GM23338 (cell line): ENCODE measurements around the gene PRDM7. TPM values are rescaled to one million over a fixed set of nuclear protein-coding genes. Genes with fewer than 3 reads are reported as not detected.

Source experiments
- ATAC-seq: fragments of 200-7000 bp; cut with Tn5 transposase; 3 replicates; pipeline ENCODE4 v1.9.1; 2020
- DNase-seq: peaks from one replicate; pipeline ENCODE4 v3.0.0-alpha.2; 2015; ENCODE audit warnings: low spot score
- H2AFZ ChIP-seq: fragments of 200-600 bp; sonication (generic); 2 replicates; pipeline ENCODE4 v1.8.0; 2016; ENCODE audit warnings: antibody characterized with exemption, mild to moderate bottlenecking, moderate library complexity
- H3F3A ChIP-seq: fragments of 200-600 bp; sonication (generic); replicated peaks from 2 replicates; pipeline ENCODE4 v1.8.0; 2017; ENCODE audit warnings: antibody characterized with exemption, mixed run types, low read depth
- H3K27ac ChIP-seq: fragments of 200-600 bp; sonication (generic); 2 replicates; pipeline ENCODE4 v1.6.1; 2016; ENCODE audit warnings: low read depth
- H3K27me3 ChIP-seq: fragments of 200-600 bp; sonication (generic); 2 replicates; pipeline ENCODE4 v1.8.0; 2016; ENCODE audit warnings: mild to moderate bottlenecking, mixed run types, moderate library complexity; ENCODE audit not compliant: insufficient read depth
- H3K36me3 ChIP-seq: fragments of 200-600 bp; sonication (generic); 2 replicates; pipeline ENCODE4 v1.8.0; 2016; ENCODE audit warnings: mild to moderate bottlenecking; ENCODE audit not compliant: insufficient read depth
- H3K4me1 ChIP-seq: fragments of 200-600 bp; sonication (generic); 2 replicates; pipeline ENCODE4 v1.8.0; 2016; ENCODE audit warnings: mild to moderate bottlenecking, moderate library complexity; ENCODE audit not compliant: insufficient read depth
- H3K4me2 ChIP-seq: fragments of 200-600 bp; sonication (generic); 2 replicates; pipeline ENCODE4 v1.7.1; 2017; ENCODE audit warnings: mixed run types
- H3K4me3 ChIP-seq: fragments of 200-600 bp; sonication (generic); 2 replicates; pipeline ENCODE4 v1.6.1; 2016; ENCODE audit warnings: mixed run types
- H3K79me2 ChIP-seq: fragments of 200-600 bp; sonication (generic); replicated peaks from 2 replicates; pipeline ENCODE4 v1.8.0; 2017; ENCODE audit warnings: mild to moderate bottlenecking; ENCODE audit not compliant: insufficient read depth
- H3K9me2 ChIP-seq: fragments of 200-600 bp; sonication (generic); 2 replicates; pipeline ENCODE4 v1.8.0; 2017; ENCODE audit not compliant: insufficient read depth
- H4K20me1 ChIP-seq: fragments of 200-600 bp; sonication (generic); replicated peaks from 2 replicates; pipeline ENCODE4 v1.8.0; 2017; ENCODE audit warnings: mild to moderate bottlenecking; ENCODE audit not compliant: insufficient read depth
- H3K27ac Mint-ChIP-seq: 2 replicates; pipeline ENCODE4 v1.8.0; 2020; ENCODE audit warnings: inconsistent platforms, mild to moderate bottlenecking, moderate library complexity, mixed read lengths
- H3K27me3 Mint-ChIP-seq: 3 replicates; pipeline ENCODE4 v1.8.0; 2022; ENCODE audit warnings: low read depth, mild to moderate bottlenecking, moderate library complexity, mixed read lengths, inconsistent platforms; ENCODE audit not compliant: insufficient read depth, poor library complexity
- H3K36me3 Mint-ChIP-seq: 3 replicates; pipeline ENCODE4 v1.8.0; 2021; ENCODE audit warnings: low read depth, mild to moderate bottlenecking, inconsistent platforms, moderate library complexity, mixed read lengths
- H3K4me1 Mint-ChIP-seq: 3 replicates; pipeline ENCODE4 v1.8.0; 2020; ENCODE audit warnings: mild to moderate bottlenecking, inconsistent platforms, mixed read lengths
- H3K4me3 Mint-ChIP-seq: 3 replicates; pipeline ENCODE4 v1.8.0; 2021; ENCODE audit warnings: moderate library complexity, mild to moderate bottlenecking, inconsistent platforms, mixed read lengths
- H3K9me3 Mint-ChIP-seq: 3 replicates; pipeline ENCODE4 v1.8.0; 2020; ENCODE audit warnings: moderate library complexity, mild to moderate bottlenecking, inconsistent platforms, mixed read lengths
- CREB1 ChIP-seq: fragments of 250-450 bp; sonication (Bioruptor Pico); IDR thresholded peaks from 2 replicates; pipeline ENCODE4 v1.5.0; 2020; ENCODE audit warnings: low read depth, mild to moderate bottlenecking, moderate library complexity
- EZH2phosphoT487 ChIP-seq: fragments of 200-600 bp; sonication (generic); IDR thresholded peaks from one replicate; pipeline ENCODE4 v1.8.1; 2018; ENCODE audit warnings: antibody characterized with exemption; ENCODE audit not compliant: unreplicated experiment
- JUNB ChIP-seq: IDR thresholded peaks from one replicate; pipeline ENCODE4 v1.6.1; 2016; ENCODE audit warnings: antibody characterized with exemption; ENCODE audit not compliant: unreplicated experiment
- POLR2AphosphoS5 ChIP-seq: IDR thresholded peaks from 2 replicates; pipeline ENCODE4 v1.6.1; 2016; ENCODE audit warnings: antibody characterized with exemption, low read depth
- ZNF114 ChIP-seq: fragments of 250-450 bp; sonication (Bioruptor Pico); IDR thresholded peaks from 2 replicates; pipeline ENCODE4 v1.5.0; 2020; ENCODE audit warnings: mild to moderate bottlenecking, moderate library complexity
- polyA plus RNA-seq: library from polyadenylated mRNA; unstranded; fragments of >200 nt; fragmentation: Nextera tagmentation; extraction: Ambion mirVana; gene quantifications from 2 replicates; pipeline ENCODE4 v1.2.1, GENCODE V29; 2016
- total RNA-seq: library from RNA; depleted of rRNA; stranded (reverse); fragments of >200 nt; shearing (Covaris generic); gene quantifications from 2 replicates; pipeline ENCODE4 v1.2.3, GENCODE V29; 2014
- TF ChIP-seq, protein P1 (sequence below): IDR thresholded peaks from 2 replicates; pipeline ENCODE4 v1.6.1; 2016; ENCODE audit warnings: antibody characterized with exemption
- TF ChIP-seq, protein P2 (sequence below): fragments of 250-450 bp; sonication (Bioruptor Pico); IDR thresholded peaks from 2 replicates; pipeline ENCODE4 v1.5.0; 2020; ENCODE audit warnings: mild to moderate bottlenecking, moderate library complexity
- TF ChIP-seq, protein P3 (sequence below), 2 experiments: fragments of 200-600 bp in 1 of 2; sonication (generic) in 1 of 2; conservative IDR thresholded peaks; 2 replicates each; pipeline versions ENCODE4 v1.5.1 to v1.6.1; 2016 to 2017; ENCODE audit warnings: antibody characterized with exemption in 2 of 2, low read depth in 2 of 2, mild to moderate bottlenecking in 2 of 2, moderate library complexity in 1 of 2

The PRDM7 gene
- total and polyA plus RNA-seq, 2 experiments from 2014 or later: 0.08 TPM; not detected in 1

DNA sequence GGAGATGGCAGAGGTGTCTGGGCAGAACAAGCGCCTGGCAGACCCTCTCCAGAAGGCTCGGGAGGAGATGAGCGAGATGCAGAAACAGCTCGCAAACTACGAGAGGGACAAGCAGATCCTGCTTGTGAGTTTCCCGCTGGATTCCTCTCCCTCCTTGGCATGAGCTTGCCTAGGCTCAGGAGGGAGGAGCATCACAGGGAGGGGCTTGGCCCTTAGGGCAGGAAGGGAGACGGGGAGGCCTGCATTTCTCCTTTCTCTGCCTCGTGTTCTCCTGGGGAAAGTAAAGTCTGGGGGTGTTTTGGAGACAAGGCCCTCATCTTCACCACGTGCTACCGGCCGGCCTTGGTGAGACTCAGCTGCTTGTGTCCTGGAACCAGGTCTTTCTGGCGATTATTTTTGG is 39.9 kb downstream of the PRDM7 start:
- TF ChIP-seq ZNF114 (CRISPR knock-in tag): no peak
- no peak for TF ChIP-seq JUNB
- TF ChIP-seq, protein P1, sequence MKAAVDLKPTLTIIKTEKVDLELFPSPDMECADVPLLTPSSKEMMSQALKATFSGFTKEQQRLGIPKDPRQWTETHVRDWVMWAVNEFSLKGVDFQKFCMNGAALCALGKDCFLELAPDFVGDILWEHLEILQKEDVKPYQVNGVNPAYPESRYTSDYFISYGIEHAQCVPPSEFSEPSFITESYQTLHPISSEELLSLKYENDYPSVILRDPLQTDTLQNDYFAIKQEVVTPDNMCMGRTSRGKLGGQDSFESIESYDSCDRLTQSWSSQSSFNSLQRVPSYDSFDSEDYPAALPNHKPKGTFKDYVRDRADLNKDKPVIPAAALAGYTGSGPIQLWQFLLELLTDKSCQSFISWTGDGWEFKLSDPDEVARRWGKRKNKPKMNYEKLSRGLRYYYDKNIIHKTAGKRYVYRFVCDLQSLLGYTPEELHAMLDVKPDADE: no peak
- no peak for TF ChIP-seq POLR2AphosphoS5
- TF ChIP-seq, protein P2, sequence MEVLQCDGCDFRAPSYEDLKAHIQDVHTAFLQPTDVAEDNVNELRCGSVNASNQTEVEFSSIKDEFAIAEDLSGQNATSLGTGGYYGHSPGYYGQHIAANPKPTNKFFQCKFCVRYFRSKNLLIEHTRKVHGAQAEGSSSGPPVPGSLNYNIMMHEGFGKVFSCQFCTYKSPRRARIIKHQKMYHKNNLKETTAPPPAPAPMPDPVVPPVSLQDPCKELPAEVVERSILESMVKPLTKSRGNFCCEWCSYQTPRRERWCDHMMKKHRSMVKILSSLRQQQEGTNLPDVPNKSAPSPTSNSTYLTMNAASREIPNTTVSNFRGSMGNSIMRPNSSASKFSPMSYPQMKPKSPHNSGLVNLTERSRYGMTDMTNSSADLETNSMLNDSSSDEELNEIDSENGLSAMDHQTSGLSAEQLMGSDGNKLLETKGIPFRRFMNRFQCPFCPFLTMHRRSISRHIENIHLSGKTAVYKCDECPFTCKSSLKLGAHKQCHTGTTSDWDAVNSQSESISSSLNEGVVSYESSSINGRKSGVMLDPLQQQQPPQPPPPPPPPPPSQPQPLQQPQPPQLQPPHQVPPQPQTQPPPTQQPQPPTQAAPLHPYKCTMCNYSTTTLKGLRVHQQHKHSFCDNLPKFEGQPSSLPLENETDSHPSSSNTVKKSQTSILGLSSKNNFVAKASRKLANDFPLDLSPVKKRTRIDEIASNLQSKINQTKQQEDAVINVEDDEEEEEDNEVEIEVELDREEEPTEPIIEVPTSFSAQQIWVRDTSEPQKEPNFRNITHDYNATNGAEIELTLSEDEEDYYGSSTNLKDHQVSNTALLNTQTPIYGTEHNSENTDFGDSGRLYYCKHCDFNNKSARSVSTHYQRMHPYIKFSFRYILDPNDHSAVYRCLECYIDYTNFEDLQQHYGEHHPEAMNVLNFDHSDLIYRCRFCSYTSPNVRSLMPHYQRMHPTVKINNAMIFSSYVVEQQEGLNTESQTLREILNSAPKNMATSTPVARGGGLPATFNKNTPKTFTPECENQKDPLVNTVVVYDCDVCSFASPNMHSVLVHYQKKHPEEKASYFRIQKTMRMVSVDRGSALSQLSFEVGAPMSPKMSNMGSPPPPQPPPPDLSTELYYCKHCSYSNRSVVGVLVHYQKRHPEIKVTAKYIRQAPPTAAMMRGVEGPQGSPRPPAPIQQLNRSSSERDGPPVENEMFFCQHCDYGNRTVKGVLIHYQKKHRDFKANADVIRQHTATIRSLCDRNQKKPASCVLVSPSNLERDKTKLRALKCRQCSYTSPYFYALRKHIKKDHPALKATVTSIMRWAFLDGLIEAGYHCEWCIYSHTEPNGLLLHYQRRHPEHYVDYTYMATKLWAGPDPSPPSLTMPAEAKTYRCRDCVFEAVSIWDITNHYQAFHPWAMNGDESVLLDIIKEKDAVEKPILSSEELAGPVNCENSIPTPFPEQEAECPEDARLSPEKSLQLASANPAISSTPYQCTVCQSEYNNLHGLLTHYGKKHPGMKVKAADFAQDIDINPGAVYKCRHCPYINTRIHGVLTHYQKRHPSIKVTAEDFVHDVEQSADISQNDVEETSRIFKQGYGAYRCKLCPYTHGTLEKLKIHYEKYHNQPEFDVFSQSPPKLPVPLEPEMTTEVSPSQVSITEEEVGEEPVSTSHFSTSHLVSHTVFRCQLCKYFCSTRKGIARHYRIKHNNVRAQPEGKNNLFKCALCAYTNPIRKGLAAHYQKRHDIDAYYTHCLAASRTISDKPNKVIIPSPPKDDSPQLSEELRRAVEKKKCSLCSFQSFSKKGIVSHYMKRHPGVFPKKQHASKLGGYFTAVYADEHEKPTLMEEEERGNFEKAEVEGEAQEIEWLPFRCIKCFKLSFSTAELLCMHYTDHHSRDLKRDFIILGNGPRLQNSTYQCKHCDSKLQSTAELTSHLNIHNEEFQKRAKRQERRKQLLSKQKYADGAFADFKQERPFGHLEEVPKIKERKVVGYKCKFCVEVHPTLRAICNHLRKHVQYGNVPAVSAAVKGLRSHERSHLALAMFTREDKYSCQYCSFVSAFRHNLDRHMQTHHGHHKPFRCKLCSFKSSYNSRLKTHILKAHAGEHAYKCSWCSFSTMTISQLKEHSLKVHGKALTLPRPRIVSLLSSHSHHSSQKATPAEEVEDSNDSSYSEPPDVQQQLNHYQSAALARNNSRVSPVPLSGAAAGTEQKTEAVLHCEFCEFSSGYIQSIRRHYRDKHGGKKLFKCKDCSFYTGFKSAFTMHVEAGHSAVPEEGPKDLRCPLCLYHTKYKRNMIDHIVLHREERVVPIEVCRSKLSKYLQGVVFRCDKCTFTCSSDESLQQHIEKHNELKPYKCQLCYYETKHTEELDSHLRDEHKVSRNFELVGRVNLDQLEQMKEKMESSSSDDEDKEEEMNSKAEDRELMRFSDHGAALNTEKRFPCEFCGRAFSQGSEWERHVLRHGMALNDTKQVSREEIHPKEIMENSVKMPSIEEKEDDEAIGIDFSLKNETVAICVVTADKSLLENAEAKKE: no peak
- TF ChIP-seq CREB1 (CRISPR knock-in tag): no peak
- TF ChIP-seq, protein P3, sequence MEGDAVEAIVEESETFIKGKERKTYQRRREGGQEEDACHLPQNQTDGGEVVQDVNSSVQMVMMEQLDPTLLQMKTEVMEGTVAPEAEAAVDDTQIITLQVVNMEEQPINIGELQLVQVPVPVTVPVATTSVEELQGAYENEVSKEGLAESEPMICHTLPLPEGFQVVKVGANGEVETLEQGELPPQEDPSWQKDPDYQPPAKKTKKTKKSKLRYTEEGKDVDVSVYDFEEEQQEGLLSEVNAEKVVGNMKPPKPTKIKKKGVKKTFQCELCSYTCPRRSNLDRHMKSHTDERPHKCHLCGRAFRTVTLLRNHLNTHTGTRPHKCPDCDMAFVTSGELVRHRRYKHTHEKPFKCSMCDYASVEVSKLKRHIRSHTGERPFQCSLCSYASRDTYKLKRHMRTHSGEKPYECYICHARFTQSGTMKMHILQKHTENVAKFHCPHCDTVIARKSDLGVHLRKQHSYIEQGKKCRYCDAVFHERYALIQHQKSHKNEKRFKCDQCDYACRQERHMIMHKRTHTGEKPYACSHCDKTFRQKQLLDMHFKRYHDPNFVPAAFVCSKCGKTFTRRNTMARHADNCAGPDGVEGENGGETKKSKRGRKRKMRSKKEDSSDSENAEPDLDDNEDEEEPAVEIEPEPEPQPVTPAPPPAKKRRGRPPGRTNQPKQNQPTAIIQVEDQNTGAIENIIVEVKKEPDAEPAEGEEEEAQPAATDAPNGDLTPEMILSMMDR (conservative IDR thresholded peaks at IDR 0.05; ENCODE audit: low read depth in 2 of 2): no peak
- TF ChIP-seq EZH2phosphoT487: no peak
- H3K4me3 ChIP-seq: no peak overlapping the region
- H3K27ac ChIP-seq: no peak overlapping the region
- Mint-ChIP-seq H3K4me3 (no peak overlapping the region), H3K9me3 (no peaks in the 10 kb centered on the region), H3K27me3 (peaks cover 13% of the 10 kb centered on the region), H3K36me3 (peaks cover 60% of the 10 kb centered on the region), H3K27ac (no peak overlapping the region), H3K4me1 (peaks cover 7% of the 10 kb centered on the region)
- H3K9me2 ChIP-seq: no peaks in the 10 kb centered on the region
- no peaks in the 10 kb centered on the region for H3K27me3 ChIP-seq
- H3K36me3 ChIP-seq: no peaks in the 10 kb centered on the region; the same call in 1 of the 2 replicates
- ATAC-seq (no peak), DNase-seq (no peak)
- no peaks in the 10 kb centered on the region for H3K4me1 ChIP-seq
- 0 out of 2 replicates have a peak, but pooled peaks cover 2% of the 10 kb centered on the region for H3F3A ChIP-seq
- no peaks in the 10 kb centered on the region for H3K79me2 ChIP-seq
- no peaks in the 10 kb centered on the region for H4K20me1 ChIP-seq
- H2AFZ ChIP-seq: no peak overlapping the region
- no peak overlapping the region for H3K4me2 ChIP-seq
